Measurements from ENCODE around the gene PLK4. TPM values are rescaled to one million over a fixed set of nuclear protein-coding genes. Genes with fewer than 3 reads are reported as not detected.
"Not testable (repeated sequence)": the region's sequence is repeated elsewhere in the genome, so short reads cannot be mapped to it uniquely, and the experiment has no call there.

The PLK4 gene
- polyA plus RNA-seq, 1 experiment = 8.6 TPM

GRCh38 chr4:127922226-127922625 is 41.5 kb downstream of the PLK4 start:
- Histone ChIP-seq H3K27ac (ENCODE audit: low read depth, low read length) (no peak overlapping the region), H3K27me3 (ENCODE audit: control insufficient read depth, insufficient read depth, low read length) (no peaks in the 10 kb centered on the region), H3K9me3 (ENCODE audit: control insufficient read depth, insufficient read depth, low read length) (no peaks in the 10 kb centered on the region), H3K4me3 (ENCODE audit: low read depth, low read length) (no peak overlapping the region)
- ChIA-PET POLR2A (no interaction called here), CTCF (no interaction called here)
- no peak for DNase-seq (ENCODE audit: low read depth, low spot score)
- TF ChIP-seq, protein P1, sequence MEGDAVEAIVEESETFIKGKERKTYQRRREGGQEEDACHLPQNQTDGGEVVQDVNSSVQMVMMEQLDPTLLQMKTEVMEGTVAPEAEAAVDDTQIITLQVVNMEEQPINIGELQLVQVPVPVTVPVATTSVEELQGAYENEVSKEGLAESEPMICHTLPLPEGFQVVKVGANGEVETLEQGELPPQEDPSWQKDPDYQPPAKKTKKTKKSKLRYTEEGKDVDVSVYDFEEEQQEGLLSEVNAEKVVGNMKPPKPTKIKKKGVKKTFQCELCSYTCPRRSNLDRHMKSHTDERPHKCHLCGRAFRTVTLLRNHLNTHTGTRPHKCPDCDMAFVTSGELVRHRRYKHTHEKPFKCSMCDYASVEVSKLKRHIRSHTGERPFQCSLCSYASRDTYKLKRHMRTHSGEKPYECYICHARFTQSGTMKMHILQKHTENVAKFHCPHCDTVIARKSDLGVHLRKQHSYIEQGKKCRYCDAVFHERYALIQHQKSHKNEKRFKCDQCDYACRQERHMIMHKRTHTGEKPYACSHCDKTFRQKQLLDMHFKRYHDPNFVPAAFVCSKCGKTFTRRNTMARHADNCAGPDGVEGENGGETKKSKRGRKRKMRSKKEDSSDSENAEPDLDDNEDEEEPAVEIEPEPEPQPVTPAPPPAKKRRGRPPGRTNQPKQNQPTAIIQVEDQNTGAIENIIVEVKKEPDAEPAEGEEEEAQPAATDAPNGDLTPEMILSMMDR (IDR thresholded peaks at IDR 0.05; ENCODE audit: low read depth, low read length) = no peak

GRCh38 chr4:127925720-127926119 is 45.0 kb downstream of the PLK4 start:
- CTCF ChIA-PET; H3K27ac ChIP-seq (ENCODE audit: low read depth, low read length); H3K4me3 ChIP-seq (ENCODE audit: low read depth, low read length); DNase-seq (ENCODE audit: low read depth, low spot score); H3K9me3 ChIP-seq (ENCODE audit: control insufficient read depth, insufficient read depth, low read length); H3K27me3 ChIP-seq (ENCODE audit: control insufficient read depth, insufficient read depth, low read length); POLR2A ChIA-PET: not testable (repeated sequence)

- Histone ChIP-seq H3K4me3 (ENCODE audit: low read depth, low read length) (no peak overlapping the region), H3K27ac (ENCODE audit: low read depth, low read length) (no peak overlapping the region), H3K9me3 (ENCODE audit: control insufficient read depth, insufficient read depth, low read length) (no peaks in the 10 kb centered on the region), H3K27me3 (ENCODE audit: control insufficient read depth, insufficient read depth, low read length) (no peaks in the 10 kb centered on the region)
- TF ChIP-seq, protein P1 (IDR thresholded peaks at IDR 0.05; ENCODE audit: low read depth, low read length) = no peak
- ChIA-PET CTCF (no interaction called here), POLR2A (no interaction called here)
- no peak for DNase-seq (ENCODE audit: low read depth, low spot score)
Observed at GRCh38 chr4:127930175-127930574, 49.5 kb downstream of the PLK4 start.

DNA sequence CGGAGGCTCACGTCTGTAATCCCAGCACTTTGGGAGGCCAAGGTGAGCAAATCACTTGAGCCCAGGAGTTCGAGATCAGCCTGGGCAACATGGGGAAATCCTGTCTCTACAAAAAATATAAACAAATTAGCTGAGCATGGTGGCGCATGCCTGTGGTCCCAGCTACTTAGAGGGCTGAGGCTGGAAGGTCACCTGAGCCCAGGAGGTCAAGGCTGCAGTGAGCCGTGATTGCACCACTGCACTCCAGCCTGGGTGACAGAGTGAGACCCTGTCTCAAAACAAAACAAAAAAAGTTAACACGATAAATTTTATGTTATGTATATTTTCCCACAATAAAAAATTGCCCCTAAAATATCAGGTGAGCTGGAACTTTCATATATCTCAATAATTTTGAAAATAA is 51.1 kb downstream of the PLK4 start:
- POLR2A ChIA-PET = interaction anchor here (1.3 kb wide), 1 partner anchor 33 kb away, joined by 3 read pairs; the partner anchor contains the start of genes ABHD18 and MFSD8
- H3K27me3 ChIP-seq (ENCODE audit: control insufficient read depth, insufficient read depth, low read length); DNase-seq (ENCODE audit: low read depth, low spot score); H3K9me3 ChIP-seq (ENCODE audit: control insufficient read depth, insufficient read depth, low read length); H3K27ac ChIP-seq (ENCODE audit: low read depth, low read length); CTCF ChIA-PET; H3K4me3 ChIP-seq (ENCODE audit: low read depth, low read length): not testable (repeated sequence)

- TF ChIP-seq, protein P1 (IDR thresholded peaks at IDR 0.05; ENCODE audit: low read depth, low read length) = no peak
- H3K4me3 ChIP-seq (ENCODE audit: low read depth, low read length) = no peak overlapping the region
- H3K27ac ChIP-seq (ENCODE audit: low read depth, low read length) = no peak overlapping the region
- ChIA-PET POLR2A (no interaction called here), CTCF (no interaction called here)
- no peaks in the 10 kb centered on the region for H3K9me3 ChIP-seq (ENCODE audit: control insufficient read depth, insufficient read depth, low read length)
- no peaks in the 10 kb centered on the region for H3K27me3 ChIP-seq (ENCODE audit: control insufficient read depth, insufficient read depth, low read length)
- no peak for DNase-seq (ENCODE audit: low read depth, low spot score)
Observed at GRCh38 chr4:127936974-127937373, 56.3 kb downstream of the PLK4 start.

Small RNA genes lying within 50 kb of the gene (small RNA-seq; reads per million reads assigned to genes)
- gene RNU6-583P (ENCODE audit: insufficient read length, low read depth) = not detected

Other genes starting within 250 kb of the PLK4 start
- gene INTU, start 247.9 kb upstream of the PLK4 start, polyA plus RNA-seq (2011; rRNA removed) = 7.8 and 11.1 TPM in 2 replicates
- not detected in 2 replicates for gene SLC25A31, start 150.5 kb upstream of the PLK4 start, polyA plus RNA-seq (2011; rRNA removed)
- 3.4 and 4.9 TPM in 2 replicates for gene HSPA4L, start 98.6 kb upstream of the PLK4 start, polyA plus RNA-seq (2011; rRNA removed)
- 11.5 and 18.0 TPM in 2 replicates for gene MFSD8, start 84.3 kb downstream of the PLK4 start, polyA plus RNA-seq (2011; rRNA removed)
- gene ABHD18, start 84.5 kb downstream of the PLK4 start, polyA plus RNA-seq (2011; rRNA removed) = 3.2 and 4.5 TPM in 2 replicates
- 16.2 and 24.3 TPM in 2 replicates for gene LARP1B, start 180.4 kb downstream of the PLK4 start, polyA plus RNA-seq (2011; rRNA removed)